ENCODE data around the gene DAP3.
"Not testable (repeated sequence)": the region's sequence is repeated elsewhere in the genome, so short reads cannot be mapped to it uniquely, and the experiment has no call there.

DNA sequence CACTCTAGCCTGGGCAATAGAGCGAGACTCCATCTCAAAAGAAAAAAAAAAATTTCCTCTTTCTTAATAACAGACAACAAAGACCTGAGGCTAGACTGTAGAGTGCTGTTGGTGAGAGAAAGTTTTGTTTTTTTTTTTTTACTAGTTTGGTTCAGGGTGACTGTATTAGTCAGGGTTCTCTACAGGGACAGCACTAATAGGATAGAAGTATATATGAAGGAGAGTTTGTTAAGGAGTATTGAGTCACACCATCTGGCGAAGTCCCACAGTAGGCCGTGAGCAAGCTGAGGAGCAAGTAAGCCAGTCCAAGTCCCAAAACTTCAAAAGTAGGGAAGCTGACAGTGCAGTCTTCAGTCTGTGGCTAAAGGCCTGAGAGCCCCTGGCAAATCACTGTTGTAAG lies 22.6 kb downstream of the DAP3 start:
- not testable (repeated sequence) for TF ChIP-seq RAD21 (IDR thresholded peaks at IDR 0.05; ENCODE audit: insufficient read depth, low read depth, low read length); BRCA1 (IDR thresholded peaks at IDR 0.05; ENCODE audit: low read depth, low read length)
- TF ChIP-seq, protein P1, sequence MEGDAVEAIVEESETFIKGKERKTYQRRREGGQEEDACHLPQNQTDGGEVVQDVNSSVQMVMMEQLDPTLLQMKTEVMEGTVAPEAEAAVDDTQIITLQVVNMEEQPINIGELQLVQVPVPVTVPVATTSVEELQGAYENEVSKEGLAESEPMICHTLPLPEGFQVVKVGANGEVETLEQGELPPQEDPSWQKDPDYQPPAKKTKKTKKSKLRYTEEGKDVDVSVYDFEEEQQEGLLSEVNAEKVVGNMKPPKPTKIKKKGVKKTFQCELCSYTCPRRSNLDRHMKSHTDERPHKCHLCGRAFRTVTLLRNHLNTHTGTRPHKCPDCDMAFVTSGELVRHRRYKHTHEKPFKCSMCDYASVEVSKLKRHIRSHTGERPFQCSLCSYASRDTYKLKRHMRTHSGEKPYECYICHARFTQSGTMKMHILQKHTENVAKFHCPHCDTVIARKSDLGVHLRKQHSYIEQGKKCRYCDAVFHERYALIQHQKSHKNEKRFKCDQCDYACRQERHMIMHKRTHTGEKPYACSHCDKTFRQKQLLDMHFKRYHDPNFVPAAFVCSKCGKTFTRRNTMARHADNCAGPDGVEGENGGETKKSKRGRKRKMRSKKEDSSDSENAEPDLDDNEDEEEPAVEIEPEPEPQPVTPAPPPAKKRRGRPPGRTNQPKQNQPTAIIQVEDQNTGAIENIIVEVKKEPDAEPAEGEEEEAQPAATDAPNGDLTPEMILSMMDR (IDR thresholded peaks at IDR 0.05 in 2 of 3, conservative IDR thresholded peaks at IDR 0.05 in 1 of 3; ENCODE audit: control insufficient read depth in 2 of 3, extremely low read depth in 1 of 3, insufficient read depth in 1 of 3, low read depth in 3 of 3, low read length in 3 of 3): not testable (repeated sequence)

Measured in GM12878 (cell line).